T-cell (primary cell): ENCODE results near the gene MTX3. TPM values are rescaled to one million over a fixed set of nuclear protein-coding genes. Genes with fewer than 3 reads are reported as not detected.

ENCODE experiments used
- ATAC-seq, 4 experiments: fragments of 200-7000 bp in 3 of 4; fragments of 150-1000 bp in 1 of 4; cut with Tn5 transposase; replicated peaks in 1 of 4; 1 replicate in 3 of 4; 2 replicates in 1 of 4; pipeline ENCODE4 v1.10.0; 2021; ENCODE audit warnings: moderate library complexity in 3 of 4, mild to moderate bottlenecking in 2 of 4, moderate number of reproducible peaks in 1 of 4
- CTCF ChIA-PET, 2 donors: fragments of 300-600 bp; sonication (Branson Sonifier 250); formaldehyde crosslinking; loops; one replicate each; lab custom pipeline; 2022; ENCODE audit warnings: antibody characterized with exemption in 2 of 2; lab: Charles Lee
- POLR2A ChIA-PET, 2 donors: fragments of 300-600 bp; sonication (Branson Sonifier 250); formaldehyde crosslinking; loops; one replicate each; lab custom pipeline; 2022; ENCODE audit warnings: antibody characterized with exemption in 2 of 2; lab: Charles Lee
- DNase-seq, 35 experiments: peaks; one replicate each; pipeline versions ENCODE4 v3.0.0 to v3.0.0-alpha.2; 2013 to 2023
- H3K27ac ChIP-seq: one replicate; pipeline ENCODE4 v1.5.1; 2013; ENCODE audit warnings: low read length
- H3K27me3 ChIP-seq, 2 experiments: replicated peaks in 1 of 2; 1 replicate in 1 of 2; 2 replicates in 1 of 2; pipeline versions ENCODE4 v1.6.1 to v1.7.0; 2013; ENCODE audit warnings: low read length in 1 of 2, mixed read lengths in 1 of 2; ENCODE audit not compliant: control insufficient read depth in 2 of 2, insufficient read depth in 2 of 2; ENCODE audit errors: extremely low read depth in 1 of 2
- H3K36me3 ChIP-seq, 2 donors: 1 replicate in 1 of 2; 2 replicates in 1 of 2; pipeline versions ENCODE4 v1.6.1 to v1.7.0; 2013; ENCODE audit warnings: low read length in 1 of 2; ENCODE audit not compliant: control insufficient read depth in 2 of 2, insufficient read depth in 1 of 2; ENCODE audit errors: extremely low read depth in 1 of 2
- H3K4me1 ChIP-seq, 2 experiments: 1 replicate in 1 of 2; 2 replicates in 1 of 2; pipeline versions ENCODE4 v1.6.1 to v1.7.0; 2013; ENCODE audit warnings: low read length in 2 of 2, mixed read lengths in 1 of 2; ENCODE audit not compliant: insufficient read depth in 2 of 2, control insufficient read depth in 1 of 2; ENCODE audit errors: extremely low read depth in 1 of 2
- H3K4me3 ChIP-seq, 2 donors: 1 replicate in 1 of 2; 2 replicates in 1 of 2; pipeline versions ENCODE4 v1.5.1 to v1.7.0; 2013; ENCODE audit warnings: mild to moderate bottlenecking in 2 of 2, low read length in 1 of 2, moderate library complexity in 1 of 2; ENCODE audit not compliant: control insufficient read depth in 1 of 2; ENCODE audit errors: extremely low read depth in 1 of 2
- H3K9me3 ChIP-seq: 2 replicates; pipeline ENCODE4 v1.7.0; 2013
- H3K27ac Mint-ChIP-seq, 2 donors: one replicate each; pipeline ENCODE4 v1.8.0; 2020 to 2021; ENCODE audit warnings: mild to moderate bottlenecking in 2 of 2, mixed read lengths in 2 of 2
- H3K27me3 Mint-ChIP-seq, 2 donors: one replicate each; pipeline ENCODE4 v1.8.0; 2021 to 2022; ENCODE audit warnings: mixed read lengths in 2 of 2
- H3K36me3 Mint-ChIP-seq: one replicate; pipeline ENCODE4 v1.8.0; 2021; ENCODE audit warnings: mixed read lengths
- H3K4me1 Mint-ChIP-seq, 3 donors: one replicate each; pipeline ENCODE4 v1.8.0; 2020 to 2022; ENCODE audit warnings: mixed read lengths in 3 of 3, mild to moderate bottlenecking in 1 of 3
- H3K4me3 Mint-ChIP-seq, 3 donors: one replicate each; pipeline ENCODE4 v1.8.0; 2020 to 2022; ENCODE audit warnings: mild to moderate bottlenecking in 3 of 3, mixed read lengths in 3 of 3, moderate library complexity in 3 of 3
- H3K9me3 Mint-ChIP-seq, 3 donors: one replicate each; pipeline ENCODE4 v1.8.0; 2020 to 2022; ENCODE audit warnings: mixed read lengths in 3 of 3
- WGBS: methylation state at CpG from one replicate; pipeline ENCODE4 v1.1.5; 2013; ENCODE audit warnings: missing lambda C conversion rate; ENCODE audit not compliant: insufficient coverage; 5-methylcytosine and 5-hydroxymethylcytosine counted together
- total RNA-seq, 35 experiments: library from RNA in 6 of 35; stranded (reverse) in 6 of 35; fragments of 120-200 nt in 1 of 35; gene quantifications; one replicate each; pipeline versions ENCODE4 v1.2.1 to v1.2.4 and lab custom pipeline; 2013 to 2026

The MTX3 gene
- total RNA-seq, 5 donors from 2014 or later (not counting 1 experiment from before 2014, with no cell fraction given), result 17.9 to 28.7 (median 21.0) TPM

DNA sequence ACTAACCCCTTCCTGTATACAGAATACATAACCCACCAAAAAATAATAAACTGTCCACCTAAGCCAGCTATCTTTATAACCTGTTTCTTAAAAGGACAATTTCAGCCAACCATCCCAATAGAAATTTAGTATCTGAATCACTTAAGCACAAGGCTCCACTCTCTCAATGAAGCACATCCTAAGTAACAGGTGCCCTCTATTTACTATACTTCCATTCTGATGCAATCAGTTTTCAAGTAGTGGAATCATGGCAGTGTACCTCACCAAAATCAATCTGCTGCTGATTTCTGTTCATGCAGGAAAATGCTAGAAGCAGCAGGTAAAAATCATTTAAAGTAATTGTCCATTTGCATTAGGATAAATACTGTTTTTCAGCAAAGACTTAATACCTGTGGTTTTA, 4.8 kb downstream of the MTX3 start:
- DNase-seq (no peak), ATAC-seq (no peak)
- peaks cover 28 to 40% (median 32%) of the 10 kb centered on the region in 3 donors for H3K4me1 Mint-ChIP-seq
- no peaks in the 10 kb centered on the region for H3K9me3 ChIP-seq
- peaks cover 6 to 18% of the 10 kb centered on the region in 2 experiments for H3K4me1 ChIP-seq
- ChIA-PET POLR2A (no interaction called here), CTCF (no interaction called here)
- peaks cover 0 to 56% of the 10 kb centered on the region in 2 donors for H3K36me3 ChIP-seq
- H3K27ac Mint-ChIP-seq, result peak overlapping the region; percentile 15 to 28
- no peaks in the 10 kb centered on the region for H3K9me3 Mint-ChIP-seq
- H3K27ac ChIP-seq, result no peak overlapping the region
- H3K4me3 ChIP-seq, result no peak overlapping the region
- H3K27me3 Mint-ChIP-seq, result no peaks in the 10 kb centered on the region
- no peaks in the 10 kb centered on the region for H3K27me3 ChIP-seq
- H3K4me3 Mint-ChIP-seq, result no peak overlapping the region
- H3K36me3 Mint-ChIP-seq, result peaks cover 60% of the 10 kb centered on the region

DNA sequence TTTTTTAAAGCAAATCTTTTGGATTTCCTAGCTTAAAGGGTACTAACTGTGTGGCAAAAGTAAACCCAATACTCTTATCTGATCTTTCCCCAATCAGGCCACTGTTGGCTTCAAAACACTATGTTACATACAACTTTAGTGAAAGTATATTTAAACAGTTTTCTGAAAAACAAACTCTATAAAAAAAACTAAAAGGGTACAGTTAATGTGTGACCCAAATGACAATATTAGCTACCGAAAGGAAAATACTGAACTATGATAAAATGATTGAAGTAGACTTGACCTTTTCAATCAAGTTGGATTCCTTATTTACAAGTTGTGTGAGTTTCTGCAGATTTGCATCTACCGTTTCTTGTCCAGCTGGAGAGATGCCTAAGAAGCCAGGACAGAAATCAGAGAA, 5.8 kb downstream of the MTX3 start:
- H3K27me3 ChIP-seq, result no peaks in the 10 kb centered on the region
- 100% methylated on average over 1 of the region's 2 CpGs for WGBS
- Mint-ChIP-seq H3K27ac (no peak overlapping the region), H3K27me3 (no peaks in the 10 kb centered on the region), H3K36me3 (peaks cover 60% of the 10 kb centered on the region), H3K4me1 (peaks cover 33 to 43% (median 36%) of the 10 kb centered on the region in 3 donors), H3K4me3 (no peak overlapping the region), H3K9me3 (no peaks in the 10 kb centered on the region)
- peaks cover 0 to 56% of the 10 kb centered on the region in 2 donors for H3K36me3 ChIP-seq
- no peaks in the 10 kb centered on the region for H3K9me3 ChIP-seq
- peaks cover 4 to 21% of the 10 kb centered on the region in 2 experiments for H3K4me1 ChIP-seq
- ATAC-seq (no peak), DNase-seq (no peak)
- ChIA-PET CTCF (interaction anchor here in 1 of 2 donors (0.6 kb wide), 1 partner anchor 11 kb away, joined by 5 read pairs; no protein-coding TSS in a partner anchor), POLR2A (interaction anchor here in 1 of 2 donors (1.0 kb wide), 1 partner anchor 9 kb away, joined by 6 read pairs; no protein-coding TSS in a partner anchor)
- H3K4me3 ChIP-seq, result no peak overlapping the region
- no peak overlapping the region for H3K27ac ChIP-seq

DNA sequence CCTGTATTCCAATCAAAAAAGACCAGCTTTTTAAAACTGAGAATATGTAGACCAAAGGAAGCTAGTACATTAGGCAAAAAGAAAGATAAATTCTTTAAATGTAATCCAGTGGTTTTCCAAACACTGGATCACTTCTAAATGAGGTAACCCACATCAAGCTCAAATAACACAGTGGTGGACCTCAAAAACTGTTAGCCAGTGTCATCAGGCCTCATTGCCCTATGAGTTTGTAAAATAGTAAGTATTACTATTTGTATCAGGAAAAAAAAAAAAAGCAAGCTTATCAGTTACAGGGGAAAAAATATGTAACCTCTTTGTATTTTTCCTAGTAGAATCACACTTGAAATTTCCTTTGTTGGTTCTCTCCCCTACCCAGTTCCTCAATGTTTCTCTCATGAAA, 6.7 kb downstream of the MTX3 start:
- Mint-ChIP-seq H3K27me3 (no peaks in the 10 kb centered on the region), H3K4me3 (no peak overlapping the region), H3K27ac (peak overlapping the region in 1 of 2 donors; percentile 52), H3K4me1 (peaks cover 29 to 38% (median 31%) of the 10 kb centered on the region in 3 donors), H3K36me3 (peaks cover 61% of the 10 kb centered on the region), H3K9me3 (no peaks in the 10 kb centered on the region)
- H3K4me3 ChIP-seq, result no peak overlapping the region
- CTCF ChIA-PET, result interaction anchor here (0.7 to 1.1 kb wide), 3 partner anchors 10 to 230 kb away, joined by 3 read pairs; no protein-coding TSS in a partner anchor
- DNase-seq (no peak), ATAC-seq (no peak)
- H3K4me1 ChIP-seq, result peaks cover 4 to 25% of the 10 kb centered on the region in 2 experiments
- no peak overlapping the region for H3K27ac ChIP-seq
- H3K27me3 ChIP-seq, result no peaks in the 10 kb centered on the region
- peaks cover 0 to 59% of the 10 kb centered on the region in 2 donors for H3K36me3 ChIP-seq
- no peaks in the 10 kb centered on the region for H3K9me3 ChIP-seq
- POLR2A ChIA-PET, result no interaction called here

DNA sequence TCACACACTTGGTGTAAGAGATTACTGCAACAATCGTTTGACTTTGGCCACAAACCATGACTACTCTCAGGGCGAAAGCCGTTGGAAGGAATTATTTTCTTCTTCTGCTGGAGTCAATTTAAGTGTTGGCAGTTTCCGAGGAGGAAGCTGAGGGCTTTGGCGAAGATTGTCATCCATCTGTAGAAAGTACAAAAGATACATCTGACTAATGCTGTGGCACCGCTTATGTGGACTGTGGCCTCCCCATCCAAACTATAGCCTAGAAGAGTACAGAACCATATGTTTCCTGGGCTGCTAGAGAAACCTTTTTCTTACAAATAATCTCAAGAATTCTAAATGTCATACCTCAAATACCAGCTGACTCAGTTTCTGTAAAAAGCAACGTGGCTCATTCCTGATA, 7.4 kb downstream of the MTX3 start:
- WGBS, result 93% methylated on average over 3 of the region's 7 CpGs
- CTCF ChIA-PET, result interaction anchor here in 1 of 2 donors (1.1 kb wide), 1 partner anchor 15 kb away, joined by 3 read pairs; no protein-coding TSS in a partner anchor
- H3K36me3 ChIP-seq, result peaks cover 0 to 63% of the 10 kb centered on the region in 2 donors

GRCh38 chr5:79982136-79982535, 8.9 kb downstream of the MTX3 start:
- H3K27me3 Mint-ChIP-seq, result no peaks in the 10 kb centered on the region
- peak overlapping the region; percentile 81 to 87 for H3K27ac Mint-ChIP-seq
- peaks cover 0 to 60% of the 10 kb centered on the region in 2 donors for H3K36me3 ChIP-seq
- peaks cover 4 to 25% of the 10 kb centered on the region in 2 experiments for H3K4me1 ChIP-seq
- POLR2A ChIA-PET, result interaction anchor here in 1 of 2 donors (0.9 kb wide), 1 partner anchor 8 kb away, joined by 3 read pairs; no protein-coding TSS in a partner anchor
- CTCF ChIA-PET, result interaction anchor here in 1 of 2 donors (0.5 kb wide), 1 partner anchor 425 kb away, joined by 3 read pairs; no protein-coding TSS in a partner anchor
- 0% methylated on average over 1 of the region's 1 CpG for WGBS
- peaks cover 63% of the 10 kb centered on the region for H3K36me3 Mint-ChIP-seq
- H3K4me3 Mint-ChIP-seq, result peak overlapping the region in 1 of 3 donors; percentile 16
- no peaks in the 10 kb centered on the region for H3K9me3 Mint-ChIP-seq
- H3K4me3 ChIP-seq, result no peak overlapping the region
- peak in 1 of 35 experiments; percentile 4 for DNase-seq
- no peak overlapping the region for H3K27ac ChIP-seq
- no peak for ATAC-seq
- H3K27me3 ChIP-seq, result no peaks in the 10 kb centered on the region
- H3K4me1 Mint-ChIP-seq, result peaks cover 29 to 38% (median 31%) of the 10 kb centered on the region in 3 donors
- H3K9me3 ChIP-seq, result no peaks in the 10 kb centered on the region

More for the DNA sequence above, 7.4 kb downstream of the MTX3 start:
- H3K4me1 Mint-ChIP-seq, result peaks cover 29 to 38% (median 31%) of the 10 kb centered on the region in 3 donors
- DNase-seq (no peak), ATAC-seq (no peak)
- no peaks in the 10 kb centered on the region for H3K27me3 ChIP-seq
- H3K27ac ChIP-seq, result no peak overlapping the region
- POLR2A ChIA-PET, result no interaction called here
- peaks cover 4 to 25% of the 10 kb centered on the region in 2 experiments for H3K4me1 ChIP-seq
- no peak overlapping the region for H3K4me3 ChIP-seq
- no peaks in the 10 kb centered on the region for H3K9me3 Mint-ChIP-seq
- peak overlapping the region in 1 of 2 donors; percentile 7 for H3K27ac Mint-ChIP-seq
- no peak overlapping the region for H3K4me3 Mint-ChIP-seq
- H3K9me3 ChIP-seq, result no peaks in the 10 kb centered on the region
- no peaks in the 10 kb centered on the region for H3K27me3 Mint-ChIP-seq
- H3K36me3 Mint-ChIP-seq, result peaks cover 63% of the 10 kb centered on the region

DNA sequence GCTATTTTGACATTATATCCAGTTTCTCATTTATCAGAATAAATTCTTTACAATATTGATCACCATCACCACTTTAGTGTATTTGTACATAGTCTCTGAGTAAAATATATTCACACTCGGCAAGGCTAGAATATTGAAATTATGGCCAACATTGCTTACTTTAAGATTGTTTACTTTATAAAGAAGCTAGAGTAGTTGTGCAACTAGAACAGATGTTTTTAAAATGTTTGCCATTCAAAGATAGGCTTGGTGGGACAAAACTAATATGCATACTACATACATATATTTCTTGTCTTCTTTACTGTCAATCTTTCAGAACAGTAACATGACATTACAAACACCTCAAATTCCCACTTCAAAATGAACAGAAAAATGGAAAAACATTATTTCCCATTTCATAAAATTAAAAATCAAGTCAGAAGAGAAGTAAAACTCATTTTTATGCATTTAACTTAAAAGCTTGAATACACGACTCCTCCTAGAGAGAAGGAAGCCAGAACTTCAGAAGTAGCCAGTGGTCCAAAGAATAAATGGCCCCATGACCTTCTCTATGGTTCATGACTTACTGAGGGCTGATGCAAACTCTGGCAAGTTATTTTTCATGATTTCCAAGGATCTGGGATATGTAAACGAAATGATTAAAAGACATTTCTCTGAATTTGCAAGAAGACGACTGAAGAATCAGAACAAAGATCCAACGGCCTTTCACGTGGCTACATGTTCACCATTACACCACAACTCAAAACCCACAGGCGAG, 14.1 kb downstream of the MTX3 start:
- no peaks in the 10 kb centered on the region for H3K9me3 ChIP-seq
- no peak overlapping the region for H3K27ac Mint-ChIP-seq
- no peak overlapping the region for H3K4me3 Mint-ChIP-seq
- peaks cover 48% of the 10 kb centered on the region for H3K36me3 Mint-ChIP-seq
- CTCF ChIA-PET, result no interaction called here
- POLR2A ChIA-PET, result no interaction called here
- no peak overlapping the region for H3K27ac ChIP-seq
- 89% methylated on average over 4 of the region's 7 CpGs for WGBS
- DNase-seq (no peak), ATAC-seq (no peak)
- H3K36me3 ChIP-seq, result peaks cover 0 to 23% of the 10 kb centered on the region in 2 donors
- H3K9me3 Mint-ChIP-seq, result no peaks in the 10 kb centered on the region
- no peak overlapping the region for H3K4me3 ChIP-seq
- H3K27me3 ChIP-seq, result no peaks in the 10 kb centered on the region
- no peaks in the 10 kb centered on the region for H3K27me3 Mint-ChIP-seq
- peaks cover 4 to 17% of the 10 kb centered on the region in 2 experiments for H3K4me1 ChIP-seq
- H3K4me1 Mint-ChIP-seq, result peaks cover 14 to 16% (median 15%) of the 10 kb centered on the region in 3 donors
